Activated T-cell treated with anti-CD3 and anti-CD28 coated beads, Interleukin-2, amount 50 U/mL, for 24 hours (primary cell): ENCODE measurements around the gene CD4.
"Not testable (repeated sequence)": the region's sequence is repeated elsewhere in the genome, so short reads cannot be mapped to it uniquely, and the experiment has no call there.

Source experiments
- DNase-seq: peaks from one replicate; pipeline ENCODE4 v3.0.0-alpha.2; 2020
- H3K27ac Mint-ChIP-seq: 2 replicates; pipeline ENCODE4 v1.8.0; 2020; ENCODE audit warnings: mild to moderate bottlenecking, mixed read lengths
- H3K27me3 Mint-ChIP-seq: 2 replicates; pipeline ENCODE4 v1.8.0; 2020; ENCODE audit warnings: mixed read lengths
- H3K36me3 Mint-ChIP-seq: 2 replicates; pipeline ENCODE4 v1.8.0; 2020; ENCODE audit warnings: low read depth, mixed read lengths
- H3K4me1 Mint-ChIP-seq: 2 replicates; pipeline ENCODE4 v1.8.0; 2020; ENCODE audit warnings: low read depth, mixed read lengths
- H3K4me3 Mint-ChIP-seq: 2 replicates; pipeline ENCODE4 v1.8.0; 2020; ENCODE audit warnings: mild to moderate bottlenecking, moderate library complexity, mixed read lengths
- H3K9me3 Mint-ChIP-seq: 2 replicates; pipeline ENCODE4 v1.8.0; 2020; ENCODE audit warnings: mixed read lengths

Gene CD4

DNA sequence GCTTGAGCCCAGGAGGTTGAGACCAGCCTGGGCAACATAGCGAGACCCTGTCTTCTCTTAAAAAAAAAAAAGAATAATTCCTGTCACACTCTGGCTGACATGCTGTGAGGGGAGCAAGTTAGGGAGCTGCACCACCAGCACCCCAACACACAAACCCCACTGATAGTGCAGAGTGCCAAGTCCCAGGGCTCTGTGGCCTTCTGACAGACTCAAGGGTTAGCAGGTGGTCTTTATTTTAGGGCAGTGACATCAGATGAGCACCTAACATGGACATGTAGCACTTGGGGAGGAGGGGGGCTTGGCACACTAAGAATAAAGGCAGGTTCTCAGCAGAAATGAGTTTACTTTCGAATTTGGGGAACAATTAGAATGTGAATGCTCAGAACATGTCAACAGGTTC, 69.5 kb downstream of the CD4 start:
- no peak overlapping the region for H3K27ac Mint-ChIP-seq
- no peak for DNase-seq
- no peaks in the 10 kb centered on the region for H3K27me3 Mint-ChIP-seq
- peaks cover 99% of the 10 kb centered on the region for H3K36me3 Mint-ChIP-seq
- H3K9me3 Mint-ChIP-seq: no peaks in the 10 kb centered on the region
- H3K4me3 Mint-ChIP-seq: no peak overlapping the region
- H3K4me1 Mint-ChIP-seq: peaks cover 12% of the 10 kb centered on the region

DNA sequence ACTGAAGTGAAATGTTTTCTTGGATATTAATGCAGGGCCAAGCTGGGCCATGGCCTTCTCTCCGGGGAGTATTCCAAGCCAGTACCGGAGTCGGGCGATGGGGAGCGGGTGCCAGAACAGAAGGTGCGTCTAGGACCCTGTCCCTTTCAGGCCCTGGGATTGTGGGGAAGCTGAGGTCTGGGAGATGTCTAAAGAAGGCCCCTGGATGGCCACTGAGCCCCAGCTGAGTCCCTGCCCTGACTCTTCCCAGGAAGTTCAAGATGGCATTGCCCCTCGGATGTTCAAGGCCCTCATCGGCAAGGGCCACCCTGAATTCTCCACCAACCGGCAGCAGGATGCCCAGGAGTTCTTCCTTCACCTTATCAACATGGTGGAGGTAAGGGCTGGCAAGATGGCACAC, 70.8 kb downstream of the CD4 start:
- Mint-ChIP-seq H3K4me3 (no peak overlapping the region), H3K9me3 (no peaks in the 10 kb centered on the region), H3K27ac (no peak overlapping the region), H3K27me3 (no peaks in the 10 kb centered on the region), H3K4me1 (peaks cover 2% of the 10 kb centered on the region), H3K36me3 (peaks cover 99% of the 10 kb centered on the region)
- DNase-seq: no peak

DNA sequence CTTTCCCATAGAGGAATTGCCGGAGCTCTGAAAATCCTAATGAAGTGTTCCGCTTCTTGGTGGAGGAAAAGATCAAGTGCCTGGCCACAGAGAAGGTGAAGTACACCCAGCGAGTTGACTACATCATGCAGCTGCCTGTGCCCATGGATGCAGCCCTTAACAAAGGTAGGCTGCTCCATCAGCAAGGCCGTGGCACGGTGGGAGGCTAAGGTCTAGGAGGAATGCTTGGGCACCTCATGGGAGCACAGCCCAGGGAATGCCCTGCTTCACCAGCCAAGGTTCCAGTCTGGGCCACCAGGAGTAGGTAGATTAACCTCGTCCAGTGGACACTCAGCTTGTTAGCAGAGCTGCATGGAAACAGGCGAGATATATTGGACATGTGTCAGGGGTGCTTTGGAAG, 71.6 kb downstream of the CD4 start:
- H3K27ac Mint-ChIP-seq: no peak overlapping the region
- no peaks in the 10 kb centered on the region for H3K9me3 Mint-ChIP-seq
- DNase-seq: no peak
- no peak overlapping the region for H3K4me3 Mint-ChIP-seq
- H3K4me1 Mint-ChIP-seq: no peaks in the 10 kb centered on the region
- H3K36me3 Mint-ChIP-seq: peaks cover 99% of the 10 kb centered on the region
- H3K27me3 Mint-ChIP-seq: no peaks in the 10 kb centered on the region

DNA sequence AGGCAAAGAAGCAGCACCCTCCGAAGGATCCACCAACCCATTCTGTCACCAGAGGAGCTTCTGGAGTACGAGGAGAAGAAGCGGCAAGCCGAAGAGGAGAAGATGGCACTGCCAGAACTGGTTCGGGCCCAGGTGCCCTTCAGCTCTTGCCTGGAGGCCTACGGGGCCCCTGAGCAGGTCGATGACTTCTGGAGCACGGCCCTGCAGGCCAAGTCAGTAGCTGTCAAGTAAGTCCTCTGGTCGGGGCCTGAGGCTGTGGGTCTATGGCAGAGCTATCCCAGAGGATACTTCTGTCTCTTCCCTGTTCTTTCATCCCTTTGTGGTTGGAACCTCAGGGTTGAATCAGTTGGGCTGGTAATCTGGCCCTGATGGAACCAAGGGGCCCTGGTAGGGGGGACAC, 72.1 kb downstream of the CD4 start:
- DNase-seq: no peak
- Mint-ChIP-seq H3K4me1 (peaks cover under 1% of the 10 kb centered on the region), H3K36me3 (peaks cover 99% of the 10 kb centered on the region), H3K4me3 (no peak overlapping the region), H3K27ac (no peak overlapping the region), H3K9me3 (no peaks in the 10 kb centered on the region), H3K27me3 (no peaks in the 10 kb centered on the region)

DNA sequence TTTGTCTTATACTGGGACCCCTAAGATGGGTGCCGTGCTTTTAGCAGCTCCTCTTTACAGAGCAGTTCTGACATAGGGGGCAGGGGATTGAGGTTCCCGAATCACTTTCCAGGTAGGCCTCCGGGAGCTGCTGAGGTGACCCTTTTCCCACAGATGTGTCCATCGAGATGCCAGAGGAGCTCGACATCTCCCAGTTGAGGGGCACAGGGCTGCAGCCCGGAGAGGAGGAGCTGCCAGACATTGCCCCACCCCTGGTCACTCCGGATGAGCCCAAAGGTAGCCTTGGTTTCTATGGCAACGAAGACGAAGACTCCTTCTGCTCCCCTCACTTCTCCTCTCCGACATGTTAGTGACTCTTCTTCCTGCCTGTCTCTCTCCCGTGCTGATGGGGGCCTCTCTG, 73.7 kb downstream of the CD4 start:
- Mint-ChIP-seq H3K9me3 (no peaks in the 10 kb centered on the region), H3K27me3 (no peaks in the 10 kb centered on the region), H3K4me3 (no peak overlapping the region), H3K4me1 (peaks cover 8% of the 10 kb centered on the region), H3K27ac (no peak overlapping the region), H3K36me3 (peaks cover 92% of the 10 kb centered on the region)
- DNase-seq: no peak

DNA sequence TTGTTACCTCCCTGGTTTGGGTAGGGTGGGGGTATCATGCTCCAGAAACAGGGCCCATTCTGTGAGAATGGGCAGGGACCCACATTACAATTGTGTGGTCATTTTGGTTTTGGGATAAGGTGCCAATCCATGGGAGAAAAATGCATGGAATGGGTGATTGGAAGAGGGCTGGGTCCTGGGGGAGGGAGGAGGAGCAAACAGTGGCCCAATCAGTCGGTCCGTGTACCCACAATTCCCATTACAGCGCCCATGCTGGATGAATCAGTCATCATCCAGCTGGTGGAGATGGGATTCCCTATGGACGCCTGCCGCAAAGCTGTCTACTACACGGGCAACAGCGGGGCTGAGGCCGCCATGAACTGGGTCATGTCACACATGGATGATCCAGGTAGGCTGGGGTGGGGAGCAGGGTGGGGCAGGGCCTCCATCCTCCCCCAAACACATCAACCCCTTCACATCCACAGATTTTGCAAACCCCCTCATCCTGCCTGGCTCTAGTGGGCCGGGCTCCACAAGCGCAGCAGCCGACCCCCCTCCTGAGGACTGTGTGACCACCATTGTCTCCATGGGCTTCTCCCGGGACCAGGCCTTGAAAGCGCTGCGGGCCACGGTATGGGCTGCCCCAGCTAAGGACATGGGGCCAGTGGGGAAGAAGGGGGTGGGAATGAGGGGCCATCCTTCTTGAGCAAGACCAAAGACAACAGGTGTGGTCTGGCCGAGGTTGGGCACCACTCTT, 74.4 kb downstream of the CD4 start:
- peaks cover 12% of the 10 kb centered on the region for H3K4me1 Mint-ChIP-seq
- no peak overlapping the region for H3K27ac Mint-ChIP-seq
- no peaks in the 10 kb centered on the region for H3K9me3 Mint-ChIP-seq
- DNase-seq: no peak
- H3K27me3 Mint-ChIP-seq: no peaks in the 10 kb centered on the region
- no peak overlapping the region for H3K4me3 Mint-ChIP-seq
- H3K36me3 Mint-ChIP-seq: peaks cover 92% of the 10 kb centered on the region

DNA sequence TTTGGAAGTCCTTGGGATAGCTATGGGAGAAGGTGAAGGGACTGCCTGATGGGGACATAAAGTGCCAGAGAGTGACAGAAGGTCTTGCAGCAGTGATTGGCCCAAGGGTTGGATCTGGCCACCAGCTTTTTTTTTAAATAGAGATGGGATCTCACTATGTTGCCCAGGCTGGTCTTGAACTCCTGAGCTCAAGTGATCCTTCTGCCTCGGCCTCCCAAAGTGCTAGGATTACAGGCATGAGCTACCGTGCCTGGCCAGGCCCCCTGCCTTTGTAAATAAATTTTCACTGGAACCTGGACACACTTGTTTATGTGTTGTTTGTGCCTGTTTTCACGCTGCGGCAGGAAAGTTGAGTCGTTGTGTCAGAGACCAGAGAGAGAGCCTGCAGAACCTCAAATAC, 76.0 kb downstream of the CD4 start:
- H3K36me3 Mint-ChIP-seq: peaks cover 92% of the 10 kb centered on the region
- not testable (repeated sequence) for DNase-seq, H3K4me3 Mint-ChIP-seq, H3K27me3 Mint-ChIP-seq, H3K9me3 Mint-ChIP-seq
- H3K27ac Mint-ChIP-seq: peak overlapping the region; percentile 17
- H3K4me1 Mint-ChIP-seq: peaks cover 28% of the 10 kb centered on the region

DNA sequence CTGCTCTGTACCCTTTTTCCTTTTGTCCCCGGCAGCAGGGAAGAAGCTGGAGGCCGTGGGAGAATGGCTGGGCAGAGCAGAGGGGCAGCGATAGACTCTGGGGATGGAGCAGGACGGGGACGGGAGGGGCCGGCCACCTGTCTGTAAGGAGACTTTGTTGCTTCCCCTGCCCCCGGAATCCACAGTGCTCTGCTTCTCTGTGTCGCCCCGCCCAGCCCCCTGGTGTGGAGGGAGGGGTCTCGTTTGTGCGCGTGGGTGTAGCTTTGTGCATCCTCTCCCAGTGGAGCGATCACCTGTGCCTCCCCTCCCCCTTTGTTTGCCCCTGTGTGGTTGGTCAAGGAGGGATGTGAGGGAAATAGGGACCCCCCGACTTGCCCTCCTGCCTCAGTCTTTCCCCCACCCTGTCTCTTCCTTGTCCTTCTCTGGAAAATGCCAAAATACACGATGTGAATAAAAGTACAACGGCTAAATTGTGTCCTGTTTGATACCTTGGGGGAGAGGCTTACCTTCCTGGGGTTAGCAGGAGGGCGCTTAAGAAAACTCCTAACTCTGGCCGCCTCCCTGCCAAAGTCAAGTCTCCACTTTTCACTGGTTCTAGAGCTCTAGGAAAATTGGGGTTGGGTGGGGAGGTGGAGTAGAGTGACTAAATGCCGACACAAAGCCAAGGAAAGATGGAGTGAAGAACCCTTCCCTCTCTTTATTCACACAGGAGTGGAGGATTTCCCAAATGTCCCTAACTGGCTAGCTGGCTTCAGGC, 77.0 kb downstream of the CD4 start:
- peaks cover 92% of the 10 kb centered on the region for H3K36me3 Mint-ChIP-seq
- H3K9me3 Mint-ChIP-seq: no peaks in the 10 kb centered on the region
- H3K27ac Mint-ChIP-seq: peak overlapping the region; percentile 99

DNA sequence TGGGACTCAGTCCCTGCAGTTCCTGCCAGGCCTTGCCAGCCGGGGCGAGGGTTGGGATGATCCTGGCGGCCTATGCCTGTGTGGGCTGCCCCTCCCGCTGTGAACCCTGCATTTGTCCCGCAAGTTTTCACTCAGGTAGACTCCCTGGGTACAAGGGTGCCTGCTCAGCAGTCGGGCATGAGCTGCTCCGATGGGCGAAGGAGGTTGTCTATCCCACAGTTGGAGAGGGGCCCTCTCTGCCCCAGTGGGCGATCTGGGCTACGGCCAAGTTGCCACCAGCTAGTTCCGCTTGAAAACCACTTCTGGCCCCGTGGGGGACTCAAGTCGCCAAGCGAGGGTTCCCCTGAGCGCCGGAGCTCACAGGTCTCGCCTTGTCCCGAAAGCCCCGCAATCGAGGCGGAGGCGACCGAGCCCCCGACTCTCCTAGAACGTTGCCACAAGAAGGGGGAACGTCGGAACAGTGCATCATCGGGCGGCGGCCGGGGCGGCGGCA, 77.6 kb downstream of the CD4 start:
- H3K36me3 Mint-ChIP-seq: peaks cover 92% of the 10 kb centered on the region
- H3K9me3 Mint-ChIP-seq: no peaks in the 10 kb centered on the region
- H3K27ac Mint-ChIP-seq: peak overlapping the region; percentile 99
- peak overlapping the region; percentile 95 for H3K4me3 Mint-ChIP-seq
- no peak for DNase-seq
- H3K27me3 Mint-ChIP-seq: no peaks in the 10 kb centered on the region
- peaks cover 44% of the 10 kb centered on the region for H3K4me1 Mint-ChIP-seq

More for the DNA sequence above, 77.0 kb downstream of the CD4 start:
- no peak for DNase-seq
- no peaks in the 10 kb centered on the region for H3K27me3 Mint-ChIP-seq
- H3K4me1 Mint-ChIP-seq: peaks cover 38% of the 10 kb centered on the region
- H3K4me3 Mint-ChIP-seq: peak overlapping the region; percentile 95

DNA sequence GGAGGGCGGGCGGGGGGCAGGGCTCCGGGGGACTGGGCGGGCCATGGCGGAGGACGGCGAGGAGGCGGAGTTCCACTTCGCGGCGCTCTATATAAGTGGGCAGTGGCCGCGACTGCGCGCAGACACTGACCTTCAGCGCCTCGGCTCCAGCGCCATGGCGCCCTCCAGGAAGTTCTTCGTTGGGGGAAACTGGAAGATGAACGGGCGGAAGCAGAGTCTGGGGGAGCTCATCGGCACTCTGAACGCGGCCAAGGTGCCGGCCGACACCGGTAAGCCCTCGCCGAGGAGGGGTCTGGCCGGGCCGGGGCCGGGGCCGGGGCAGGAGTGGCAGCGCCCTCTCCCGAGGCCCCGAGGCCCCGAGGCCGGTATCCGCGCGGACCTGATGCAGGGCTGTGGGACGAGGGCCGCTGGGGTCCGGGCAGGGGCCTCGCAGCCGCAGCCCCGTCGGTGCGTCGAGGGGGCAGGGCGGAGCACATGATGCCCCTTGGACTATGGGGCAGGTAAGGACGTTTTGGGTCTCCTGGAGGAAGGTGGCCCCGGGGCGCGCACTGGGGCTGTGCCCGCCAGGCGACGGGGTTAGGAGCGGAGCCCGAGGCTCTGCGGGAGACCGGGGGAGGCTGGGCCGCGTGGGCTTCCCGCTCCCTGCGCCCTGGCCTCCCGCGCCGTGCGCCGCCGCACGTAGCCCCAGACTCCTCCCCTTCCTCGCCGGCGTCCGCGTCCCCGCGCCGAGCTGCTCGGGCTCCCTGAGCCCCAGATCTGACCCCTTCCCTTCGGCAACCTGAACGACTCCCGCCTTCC, 78.3 kb downstream of the CD4 start, which contains the start of gene TPI1:
TSS of gene TPI1 (plus strand) at position 119 of the 798 bp plus-strand sequence. CDS start at position 155, 36 bp downstream.
- DNase-seq: peak; percentile 88
- Mint-ChIP-seq H3K27ac (peak within 1 kb of the TSS; percentile 99), H3K4me1 (peaks cover 51% of the 10 kb centered on the region), H3K36me3 (peaks cover 93% of the 10 kb centered on the region), H3K4me3 (peak within 1 kb of the TSS; percentile 95), H3K27me3 (no peaks in the 10 kb centered on the region), H3K9me3 (no peaks in the 10 kb centered on the region)

DNA sequence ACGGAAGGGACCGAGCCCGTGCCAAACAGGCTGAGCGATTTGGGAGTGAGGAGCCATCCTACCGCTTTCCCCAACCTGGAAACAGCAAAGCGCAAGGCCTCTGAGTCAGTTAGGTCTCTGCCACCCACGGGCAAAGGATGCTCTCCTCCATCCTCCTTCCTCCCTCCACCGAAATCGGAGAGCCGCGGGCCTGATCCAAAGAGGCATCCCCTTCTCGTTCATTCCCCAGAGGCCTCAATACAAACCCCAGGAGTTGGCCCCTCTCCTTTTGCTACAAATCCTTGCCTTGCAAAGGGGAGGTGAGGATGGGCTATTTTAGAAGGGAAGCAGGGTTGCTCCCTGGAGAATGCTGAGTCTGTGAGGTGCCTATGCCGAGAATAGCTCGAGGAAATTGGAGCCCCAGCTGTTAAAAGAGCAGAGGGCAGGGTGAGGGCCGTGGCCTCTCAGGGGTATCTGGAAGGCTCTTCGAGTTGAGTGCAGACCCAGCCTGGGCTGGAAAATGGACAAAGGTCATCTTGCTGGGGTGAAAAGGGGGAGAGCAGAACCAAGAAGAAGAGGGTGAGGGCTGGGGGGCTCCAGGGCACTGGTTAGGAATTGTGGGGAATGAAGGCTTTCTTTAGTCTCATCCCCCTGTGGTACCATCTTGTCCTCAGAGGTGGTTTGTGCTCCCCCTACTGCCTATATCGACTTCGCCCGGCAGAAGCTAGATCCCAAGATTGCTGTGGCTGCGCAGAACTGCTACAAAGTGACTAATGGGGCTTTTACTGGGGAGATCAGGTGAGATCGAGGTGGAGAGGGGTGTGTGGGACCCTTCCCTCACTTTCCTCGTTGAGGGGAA, 79.1 kb downstream of the CD4 start:
- peak; percentile 43 for DNase-seq
- peak overlapping the region; percentile 95 for H3K4me3 Mint-ChIP-seq
- H3K36me3 Mint-ChIP-seq: peaks cover 91% of the 10 kb centered on the region
- peaks cover 52% of the 10 kb centered on the region for H3K4me1 Mint-ChIP-seq
- H3K9me3 Mint-ChIP-seq: no peaks in the 10 kb centered on the region
- H3K27me3 Mint-ChIP-seq: no peaks in the 10 kb centered on the region
- H3K27ac Mint-ChIP-seq: peak overlapping the region; percentile 97

DNA sequence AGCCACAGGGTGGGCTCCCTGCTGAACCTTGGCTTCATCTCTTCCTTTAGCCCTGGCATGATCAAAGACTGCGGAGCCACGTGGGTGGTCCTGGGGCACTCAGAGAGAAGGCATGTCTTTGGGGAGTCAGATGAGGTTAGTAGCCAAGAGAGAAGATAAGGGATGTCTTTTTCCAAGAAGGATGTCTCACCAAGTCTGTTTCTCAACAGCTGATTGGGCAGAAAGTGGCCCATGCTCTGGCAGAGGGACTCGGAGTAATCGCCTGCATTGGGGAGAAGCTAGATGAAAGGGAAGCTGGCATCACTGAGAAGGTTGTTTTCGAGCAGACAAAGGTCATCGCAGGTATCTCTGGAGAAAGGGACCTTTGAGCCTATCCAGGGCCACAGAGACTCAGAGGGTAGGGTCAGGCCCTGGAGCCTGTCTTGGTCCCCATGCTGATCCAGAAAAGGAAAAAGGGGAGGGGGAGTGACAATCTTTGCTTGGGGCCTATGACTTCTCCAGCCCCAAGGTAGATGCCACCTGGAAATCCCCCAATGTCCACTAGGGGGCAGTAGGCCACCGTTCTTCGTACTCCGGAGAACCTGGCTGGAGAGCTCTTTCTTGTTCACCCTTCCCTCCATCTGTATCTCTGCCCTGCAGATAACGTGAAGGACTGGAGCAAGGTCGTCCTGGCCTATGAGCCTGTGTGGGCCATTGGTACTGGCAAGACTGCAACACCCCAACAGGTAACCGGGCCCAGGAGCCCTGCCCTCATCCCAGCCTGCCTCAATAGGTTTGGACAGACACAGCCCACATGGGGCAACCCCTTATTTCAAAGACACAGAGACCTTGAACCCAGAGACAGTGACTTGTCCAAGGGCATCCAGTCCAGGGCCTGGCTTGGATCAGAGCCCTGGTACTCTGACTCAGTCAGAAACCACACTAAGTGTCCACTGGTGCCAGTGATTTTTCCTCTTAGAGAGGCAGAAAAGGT, 80.0 kb downstream of the CD4 start:
- H3K27me3 Mint-ChIP-seq: no peaks in the 10 kb centered on the region
- peak overlapping the region; percentile 95 for H3K4me3 Mint-ChIP-seq
- H3K4me1 Mint-ChIP-seq: peaks cover 57% of the 10 kb centered on the region
- H3K36me3 Mint-ChIP-seq: peaks cover 86% of the 10 kb centered on the region
- DNase-seq: peak; percentile 87
- peak overlapping the region; percentile 97 for H3K27ac Mint-ChIP-seq
- H3K9me3 Mint-ChIP-seq: no peaks in the 10 kb centered on the region

DNA sequence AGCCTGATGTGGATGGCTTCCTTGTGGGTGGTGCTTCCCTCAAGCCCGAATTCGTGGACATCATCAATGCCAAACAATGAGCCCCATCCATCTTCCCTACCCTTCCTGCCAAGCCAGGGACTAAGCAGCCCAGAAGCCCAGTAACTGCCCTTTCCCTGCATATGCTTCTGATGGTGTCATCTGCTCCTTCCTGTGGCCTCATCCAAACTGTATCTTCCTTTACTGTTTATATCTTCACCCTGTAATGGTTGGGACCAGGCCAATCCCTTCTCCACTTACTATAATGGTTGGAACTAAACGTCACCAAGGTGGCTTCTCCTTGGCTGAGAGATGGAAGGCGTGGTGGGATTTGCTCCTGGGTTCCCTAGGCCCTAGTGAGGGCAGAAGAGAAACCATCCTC, 81.0 kb downstream of the CD4 start:
- Mint-ChIP-seq H3K36me3 (peaks cover 85% of the 10 kb centered on the region), H3K4me3 (peak overlapping the region; percentile 95), H3K27ac (peak overlapping the region; percentile 97), H3K4me1 (peaks cover 60% of the 10 kb centered on the region)
- not testable (repeated sequence) for H3K9me3 Mint-ChIP-seq, DNase-seq, H3K27me3 Mint-ChIP-seq
